ENCODE data around the gene NT5DC4.

The NT5DC4 gene

GRCh38 chr2:112756207-112756606 is 35.4 kb downstream of the NT5DC4 start:
- no peak for FAIRE-seq

- FAIRE-seq = no peak
Observed at GRCh38 chr2:112757265-112757664, 36.4 kb downstream of the NT5DC4 start.

- FAIRE-seq = no peak
Observed at GRCh38 chr2:112758711-112759110, 37.9 kb downstream of the NT5DC4 start.

GRCh38 chr2:112760149-112760548 is 39.3 kb downstream of the NT5DC4 start:
- no peak for FAIRE-seq

GRCh38 chr2:112762276-112762675 is 41.5 kb downstream of the NT5DC4 start:
- no peak for FAIRE-seq

- peak; percentile 96 for FAIRE-seq
Observed at GRCh38 chr2:112764071-112765044, 43.5 kb downstream of the NT5DC4 start, which contains the start of gene CKAP2L. Gene CKAP2L, minus strand, starts transcription at chr2:112764609. Its CDS starts 11 bp downstream, at chr2:112764598.

- no peak for FAIRE-seq
Observed at GRCh38 chr2:112765251-112765650, 44.4 kb downstream of the NT5DC4 start.

- FAIRE-seq = no peak
Observed at GRCh38 chr2:112767693-112768330, 47.0 kb downstream of the NT5DC4 start.

- no peak for FAIRE-seq
Observed at GRCh38 chr2:112768432-112768831, 47.6 kb downstream of the NT5DC4 start.

GRCh38 chr2:112772322-112772721 is 51.5 kb downstream of the NT5DC4 start:
- FAIRE-seq = no peak

GRCh38 chr2:112772911-112773475 is 52.2 kb downstream of the NT5DC4 start:
- no peak for FAIRE-seq

- FAIRE-seq = no peak
Observed at GRCh38 chr2:112773556-112773955, 52.7 kb downstream of the NT5DC4 start.

GRCh38 chr2:112774536-112775285 is 53.9 kb downstream of the NT5DC4 start:
- no peak for FAIRE-seq

- no peak for FAIRE-seq
Observed at GRCh38 chr2:112776113-112776512, 55.3 kb downstream of the NT5DC4 start.

- no peak for FAIRE-seq
Observed at GRCh38 chr2:112777036-112777435, 56.2 kb downstream of the NT5DC4 start.

GRCh38 chr2:112779598-112779997 is 58.8 kb downstream of the NT5DC4 start:
- FAIRE-seq = no peak

GRCh38 chr2:112782234-112782799 is 61.5 kb downstream of the NT5DC4 start:
- no peak for FAIRE-seq

GRCh38 chr2:112783187-112783714 is 62.4 kb downstream of the NT5DC4 start:
- no peak for FAIRE-seq

- no peak for FAIRE-seq
Observed at GRCh38 chr2:112784199-112785189, 63.7 kb downstream of the NT5DC4 start, which contains the start of gene IL1A. Gene IL1A, minus strand, starts transcription at chr2:112784493. Its CDS starts 723 bp downstream, at chr2:112783770.

GRCh38 chr2:112787294-112787693 is 66.5 kb downstream of the NT5DC4 start:
- no peak for FAIRE-seq

Data from TTC549 (cell line).